HL-60 (cell line): Measurements from ENCODE around the gene TNIP1.

Source experiments
- GABPA ChIP-seq: IDR thresholded peaks from 2 replicates; pipeline ENCODE4 v1.6.1; 2012; ENCODE audit warnings: low read depth
- POLR2AphosphoS5 ChIP-seq: IDR thresholded peaks from 2 replicates; pipeline ENCODE4 v1.6.1; 2012; ENCODE audit warnings: low read depth
- TF ChIP-seq, protein P1 (sequence below): IDR thresholded peaks from one replicate; pipeline ENCODE4 v1.5.1; 2011; ENCODE audit warnings: low read length, control low read depth, inconsistent platforms; ENCODE audit not compliant: insufficient read depth
- TF ChIP-seq, protein P2 (sequence below): IDR thresholded peaks from 2 replicates; pipeline ENCODE4 v1.6.1; 2012; ENCODE audit warnings: low read depth; ENCODE audit not compliant: insufficient replicate concordance

DNA sequence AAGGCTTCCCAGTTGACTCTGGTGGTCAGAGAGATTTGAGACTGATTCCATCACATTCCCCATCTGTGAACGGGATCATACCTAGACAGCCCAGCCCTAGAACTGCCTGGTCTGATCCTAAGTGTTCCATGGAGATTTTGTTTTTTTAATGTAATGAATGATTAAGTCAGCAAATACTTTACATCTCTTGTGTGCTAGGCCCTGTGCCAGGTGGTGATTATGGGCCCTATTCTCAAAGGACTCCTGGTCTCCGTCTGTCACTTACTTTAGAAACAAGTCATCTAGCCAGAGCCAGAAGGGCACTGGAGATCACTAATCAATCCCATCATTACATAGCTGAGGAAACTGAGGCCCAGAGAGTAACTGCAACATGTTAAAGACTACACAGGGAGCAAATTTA, 61.5 kb downstream of the TNIP1 start:
- TF ChIP-seq, protein P1, sequence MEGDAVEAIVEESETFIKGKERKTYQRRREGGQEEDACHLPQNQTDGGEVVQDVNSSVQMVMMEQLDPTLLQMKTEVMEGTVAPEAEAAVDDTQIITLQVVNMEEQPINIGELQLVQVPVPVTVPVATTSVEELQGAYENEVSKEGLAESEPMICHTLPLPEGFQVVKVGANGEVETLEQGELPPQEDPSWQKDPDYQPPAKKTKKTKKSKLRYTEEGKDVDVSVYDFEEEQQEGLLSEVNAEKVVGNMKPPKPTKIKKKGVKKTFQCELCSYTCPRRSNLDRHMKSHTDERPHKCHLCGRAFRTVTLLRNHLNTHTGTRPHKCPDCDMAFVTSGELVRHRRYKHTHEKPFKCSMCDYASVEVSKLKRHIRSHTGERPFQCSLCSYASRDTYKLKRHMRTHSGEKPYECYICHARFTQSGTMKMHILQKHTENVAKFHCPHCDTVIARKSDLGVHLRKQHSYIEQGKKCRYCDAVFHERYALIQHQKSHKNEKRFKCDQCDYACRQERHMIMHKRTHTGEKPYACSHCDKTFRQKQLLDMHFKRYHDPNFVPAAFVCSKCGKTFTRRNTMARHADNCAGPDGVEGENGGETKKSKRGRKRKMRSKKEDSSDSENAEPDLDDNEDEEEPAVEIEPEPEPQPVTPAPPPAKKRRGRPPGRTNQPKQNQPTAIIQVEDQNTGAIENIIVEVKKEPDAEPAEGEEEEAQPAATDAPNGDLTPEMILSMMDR: no peak
- TF ChIP-seq, protein P2, sequence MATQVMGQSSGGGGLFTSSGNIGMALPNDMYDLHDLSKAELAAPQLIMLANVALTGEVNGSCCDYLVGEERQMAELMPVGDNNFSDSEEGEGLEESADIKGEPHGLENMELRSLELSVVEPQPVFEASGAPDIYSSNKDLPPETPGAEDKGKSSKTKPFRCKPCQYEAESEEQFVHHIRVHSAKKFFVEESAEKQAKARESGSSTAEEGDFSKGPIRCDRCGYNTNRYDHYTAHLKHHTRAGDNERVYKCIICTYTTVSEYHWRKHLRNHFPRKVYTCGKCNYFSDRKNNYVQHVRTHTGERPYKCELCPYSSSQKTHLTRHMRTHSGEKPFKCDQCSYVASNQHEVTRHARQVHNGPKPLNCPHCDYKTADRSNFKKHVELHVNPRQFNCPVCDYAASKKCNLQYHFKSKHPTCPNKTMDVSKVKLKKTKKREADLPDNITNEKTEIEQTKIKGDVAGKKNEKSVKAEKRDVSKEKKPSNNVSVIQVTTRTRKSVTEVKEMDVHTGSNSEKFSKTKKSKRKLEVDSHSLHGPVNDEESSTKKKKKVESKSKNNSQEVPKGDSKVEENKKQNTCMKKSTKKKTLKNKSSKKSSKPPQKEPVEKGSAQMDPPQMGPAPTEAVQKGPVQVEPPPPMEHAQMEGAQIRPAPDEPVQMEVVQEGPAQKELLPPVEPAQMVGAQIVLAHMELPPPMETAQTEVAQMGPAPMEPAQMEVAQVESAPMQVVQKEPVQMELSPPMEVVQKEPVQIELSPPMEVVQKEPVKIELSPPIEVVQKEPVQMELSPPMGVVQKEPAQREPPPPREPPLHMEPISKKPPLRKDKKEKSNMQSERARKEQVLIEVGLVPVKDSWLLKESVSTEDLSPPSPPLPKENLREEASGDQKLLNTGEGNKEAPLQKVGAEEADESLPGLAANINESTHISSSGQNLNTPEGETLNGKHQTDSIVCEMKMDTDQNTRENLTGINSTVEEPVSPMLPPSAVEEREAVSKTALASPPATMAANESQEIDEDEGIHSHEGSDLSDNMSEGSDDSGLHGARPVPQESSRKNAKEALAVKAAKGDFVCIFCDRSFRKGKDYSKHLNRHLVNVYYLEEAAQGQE: no peak
- TF ChIP-seq POLR2AphosphoS5: no peak
- TF ChIP-seq GABPA: no peak
